HepG2 (cell line): Measurements from ENCODE around the gene ZG16. TPM values are rescaled to one million over a fixed set of nuclear protein-coding genes. Genes with fewer than 3 reads are reported as not detected.
A peak's percentile ranks its signal among the peaks of the same experiment; 100 is the strongest.

Source experiments
- ARNT2 ChIP-seq: sonication (generic); formaldehyde crosslinking; IDR thresholded peaks from 2 replicates; pipeline ENCODE4 v1.8.0; 2022; ENCODE audit warnings: mild to moderate bottlenecking, low read depth, missing genetic modification reagents, moderate library complexity
- ATRX ChIP-seq: sonication (generic); formaldehyde crosslinking; IDR thresholded peaks from 2 replicates; pipeline ENCODE4 v1.4.0; 2020; ENCODE audit warnings: missing genetic modification reagents, borderline replicate concordance
- CAMTA2 ChIP-seq: sonication (generic); formaldehyde crosslinking; IDR thresholded peaks from 2 replicates; pipeline ENCODE4 v1.4.0; 2020; ENCODE audit warnings: mild to moderate bottlenecking, missing genetic modification reagents, borderline replicate concordance
- JARID2 ChIP-seq: sonication (generic); formaldehyde crosslinking; IDR thresholded peaks from 2 replicates; pipeline ENCODE4 v1.8.1; 2023; ENCODE audit warnings: missing genetic modification reagents, inconsistent platforms; ENCODE audit not compliant: insufficient replicate concordance
- KAT2B ChIP-seq: fragments of 150-350 bp; IDR thresholded peaks from 2 replicates; pipeline ENCODE4 v1.6.1; 2014; ENCODE audit warnings: low read depth, low read length, borderline replicate concordance
- KDM1A ChIP-seq: IDR thresholded peaks from 2 replicates; pipeline ENCODE4 v1.6.1; 2016; ENCODE audit warnings: missing compliant biosample characterization
- MAFF ChIP-seq: IDR thresholded peaks from 2 replicates; pipeline ENCODE4 v1.6.1; 2011; ENCODE audit warnings: low read depth, low read length, improper control_type of control experiment
- NFE2 ChIP-seq: sonication (generic); formaldehyde crosslinking; IDR thresholded peaks from 2 replicates; pipeline ENCODE4 v1.4.0; 2020; ENCODE audit warnings: missing genetic modification reagents
- RARG ChIP-seq: sonication (generic); formaldehyde crosslinking; IDR thresholded peaks from 2 replicates; pipeline ENCODE4 v1.4.0; 2020; ENCODE audit warnings: low read depth, mild to moderate bottlenecking, missing genetic modification reagents
- RCOR2 ChIP-seq: IDR thresholded peaks from 2 replicates; pipeline ENCODE4 v1.6.1; 2016; ENCODE audit warnings: missing biosample characterization, missing genetic modification reagents
- REXO4 ChIP-seq: sonication (generic); formaldehyde crosslinking; IDR thresholded peaks from 2 replicates; pipeline ENCODE4 v1.8.0; 2022; ENCODE audit warnings: missing genetic modification reagents, mild to moderate bottlenecking, borderline replicate concordance
- RFX5 ChIP-seq: IDR thresholded peaks from 2 replicates; pipeline ENCODE4 v1.6.1; 2011; ENCODE audit warnings: low read depth, low read length, improper control_type of control experiment
- ZBTB7B ChIP-seq: sonication (generic); formaldehyde crosslinking; IDR thresholded peaks from 2 replicates; pipeline ENCODE4 v1.4.0; 2020; ENCODE audit warnings: missing genetic modification reagents
- ZNF263 ChIP-seq: sonication (generic); formaldehyde crosslinking; IDR thresholded peaks from 2 replicates; pipeline ENCODE4 v1.4.0; 2020; ENCODE audit warnings: missing genetic modification reagents
- ZNF354B ChIP-seq: sonication (generic); formaldehyde crosslinking; IDR thresholded peaks from 2 replicates; pipeline ENCODE4 v1.8.0; 2022; ENCODE audit warnings: mild to moderate bottlenecking, missing genetic modification reagents
- ZNF615 ChIP-seq: sonication (generic); formaldehyde crosslinking; IDR thresholded peaks from 2 replicates; pipeline ENCODE4 v1.5.0; 2020; ENCODE audit warnings: mild to moderate bottlenecking, missing genetic modification reagents, borderline replicate concordance
- ZNF792 ChIP-seq: IDR thresholded peaks from 2 replicates; pipeline ENCODE4 v1.6.1; 2016
- ZNF891 ChIP-seq: sonication (generic); formaldehyde crosslinking; IDR thresholded peaks from 2 replicates; pipeline ENCODE4 v1.5.0; 2020; ENCODE audit warnings: mild to moderate bottlenecking, missing genetic modification reagents
- ZSCAN21 ChIP-seq: sonication (generic); formaldehyde crosslinking; IDR thresholded peaks from 2 replicates; pipeline ENCODE4 v1.8.0; 2022; ENCODE audit warnings: mild to moderate bottlenecking, missing genetic modification reagents, moderate library complexity, borderline replicate concordance
- polyA plus RNA-seq, 8 experiments: library from polyadenylated mRNA; depleted of rRNA in 3 of 8; stranded (reverse) in 7 of 8; unstranded in 1 of 8; fragments of >200 nt; fragmentation: Illumina TruSeq in 4 of 8; extraction: Trizol in 4 of 8; gene quantifications; 2 replicates each; pipeline versions ENCODE4 v1.2.1 to v1.2.3, GENCODE V29; 2011 to 2016; ENCODE audit warnings: low read depth in 4 of 8, missing spikeins in 1 of 8, mixed read lengths in 1 of 8; ENCODE audit not compliant: insufficient read depth in 1 of 8
- total RNA-seq, 5 experiments: library from RNA; depleted of rRNA; stranded (reverse); fragments of >200 nt; fragmentation: Illumina TruSeq; extraction: Trizol; gene quantifications; 2 replicates each; pipeline ENCODE4 v1.2.3, GENCODE V29; 2016; ENCODE audit warnings: low read depth in 1 of 5
- TF ChIP-seq, protein P1 (sequence below): sonication (generic); formaldehyde crosslinking; IDR thresholded peaks from 2 replicates; pipeline ENCODE4 v1.5.1; 2020; ENCODE audit warnings: mild to moderate bottlenecking, missing genetic modification reagents, moderate library complexity
- TF ChIP-seq, protein P2 (sequence below): IDR thresholded peaks from 2 replicates; pipeline ENCODE4 v1.6.1; 2016; ENCODE audit warnings: low read depth, borderline replicate concordance
- TF ChIP-seq, protein P3 (sequence below): sonication (generic); formaldehyde crosslinking; IDR thresholded peaks from 2 replicates; pipeline ENCODE4 v1.8.1; 2023; ENCODE audit warnings: mild to moderate bottlenecking, missing genetic modification reagents, borderline replicate concordance
- TF ChIP-seq, protein P4 (sequence below): sonication (generic); formaldehyde crosslinking; conservative IDR thresholded peaks from 2 replicates; pipeline ENCODE4 v1.8.0; 2022; ENCODE audit warnings: mild to moderate bottlenecking, moderate library complexity, missing genetic modification reagents

The ZG16 gene
- total and polyA plus RNA-seq, 2 of the 13 experiments (the other 11 are each of a cell fraction or from before 2014, with no cell fraction given): 0.04 to 0.07 TPM

DNA sequence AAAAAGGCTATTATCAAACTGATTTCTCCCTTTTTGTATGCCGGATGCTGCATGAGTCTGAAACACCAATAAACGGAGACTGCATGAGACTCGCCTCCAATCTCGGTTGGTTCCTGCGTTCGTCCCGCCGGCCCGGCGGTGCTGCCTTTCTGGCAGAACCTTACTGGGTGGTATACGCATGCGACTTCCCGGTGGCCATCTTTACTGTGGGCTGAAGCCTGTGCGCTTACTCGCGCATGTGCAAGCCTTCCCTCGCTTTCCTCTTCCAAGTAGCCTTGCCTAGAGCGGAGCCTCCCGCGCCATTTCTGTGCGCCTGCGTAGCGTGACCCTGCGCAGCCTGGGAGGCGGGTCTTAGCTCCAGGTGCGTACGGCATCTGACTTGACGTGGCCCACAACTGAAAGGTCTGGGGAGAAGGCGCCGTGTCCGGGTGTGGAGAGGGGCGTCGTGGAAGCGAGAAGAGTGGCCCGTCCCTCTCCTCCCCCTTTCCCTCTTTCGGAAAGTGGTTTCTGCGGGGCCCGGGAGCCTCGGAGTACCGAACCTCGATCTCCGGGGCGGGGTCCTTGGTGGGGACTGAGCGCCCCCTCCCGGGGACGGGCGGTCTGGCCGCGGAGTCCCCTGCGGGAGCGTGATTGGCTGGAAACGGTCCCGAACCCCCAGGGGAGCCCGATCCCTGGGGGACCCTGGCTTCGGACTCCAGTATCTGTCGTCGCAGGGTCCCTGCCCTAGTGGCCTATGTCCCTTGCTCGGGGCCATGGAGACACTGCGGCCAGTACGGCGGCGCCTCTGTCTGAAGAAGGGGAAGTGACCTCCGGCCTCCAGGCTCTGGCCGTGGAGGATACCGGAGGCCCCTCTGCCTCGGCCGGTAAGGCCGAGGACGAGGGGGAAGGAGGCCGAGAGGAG, 38.0 kb downstream of the ZG16 start, which contains the start of gene PAGR1 (continued):
- TF ChIP-seq ZSCAN21 (CRISPR knock-in tag): peak; percentile 95; the same call in 1 of the 2 replicates
- TF ChIP-seq JARID2 (CRISPR knock-in tag): peak; percentile 25
- TF ChIP-seq ARNT2 (CRISPR knock-in tag): peak; percentile 93
- TF ChIP-seq RFX5: peak; percentile 37; the same call in 1 of the 2 replicates
- TF ChIP-seq, protein P1, sequence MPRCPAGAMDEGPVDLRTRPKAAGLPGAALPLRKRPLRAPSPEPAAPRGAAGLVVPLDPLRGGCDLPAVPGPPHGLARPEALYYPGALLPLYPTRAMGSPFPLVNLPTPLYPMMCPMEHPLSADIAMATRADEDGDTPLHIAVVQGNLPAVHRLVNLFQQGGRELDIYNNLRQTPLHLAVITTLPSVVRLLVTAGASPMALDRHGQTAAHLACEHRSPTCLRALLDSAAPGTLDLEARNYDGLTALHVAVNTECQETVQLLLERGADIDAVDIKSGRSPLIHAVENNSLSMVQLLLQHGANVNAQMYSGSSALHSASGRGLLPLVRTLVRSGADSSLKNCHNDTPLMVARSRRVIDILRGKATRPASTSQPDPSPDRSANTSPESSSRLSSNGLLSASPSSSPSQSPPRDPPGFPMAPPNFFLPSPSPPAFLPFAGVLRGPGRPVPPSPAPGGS (CRISPR knock-in tag): peak; percentile 98
- TF ChIP-seq RCOR2: peak; percentile 35; the same call in 1 of the 2 replicates
- 0 out of 2 replicates have a peak, but pooled peaks have one; percentile 9 for TF ChIP-seq KDM1A
- no peak for TF ChIP-seq ZNF354B
- TF ChIP-seq MAFF: no peak
- TF ChIP-seq, protein P2, sequence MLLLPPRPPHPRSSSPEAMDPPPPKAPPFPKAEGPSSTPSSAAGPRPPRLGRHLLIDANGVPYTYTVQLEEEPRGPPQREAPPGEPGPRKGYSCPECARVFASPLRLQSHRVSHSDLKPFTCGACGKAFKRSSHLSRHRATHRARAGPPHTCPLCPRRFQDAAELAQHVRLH (CRISPR knock-in tag): peak; percentile 81; the same call in 1 of the 2 replicates
- no peak for TF ChIP-seq ATRX (CRISPR knock-in tag)
- peak; percentile 98 for TF ChIP-seq ZNF891 (CRISPR knock-in tag)
- peak; percentile 8; the same call in 1 of the 2 replicates for TF ChIP-seq NFE2 (CRISPR knock-in tag)
- peak; percentile 73; the same call in 1 of the 2 replicates for TF ChIP-seq ZBTB7B (CRISPR knock-in tag)
- no peak for TF ChIP-seq REXO4
- TF ChIP-seq ZNF792 (CRISPR knock-in tag): peak; percentile 72
- TF ChIP-seq, protein P3, sequence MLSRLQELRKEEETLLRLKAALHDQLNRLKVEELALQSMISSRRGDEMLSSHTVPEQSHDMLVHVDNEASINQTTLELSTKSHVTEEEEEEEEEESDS (CRISPR knock-in tag): no peak
- TF ChIP-seq ZNF263 (CRISPR knock-in tag): no peak; the same call in 1 of the 2 replicates
- peak; percentile 74 for TF ChIP-seq CAMTA2 (CRISPR knock-in tag)
- TF ChIP-seq ZNF615 (CRISPR knock-in tag): no peak; the same call in 1 of the 2 replicates
- TF ChIP-seq, protein P4, sequence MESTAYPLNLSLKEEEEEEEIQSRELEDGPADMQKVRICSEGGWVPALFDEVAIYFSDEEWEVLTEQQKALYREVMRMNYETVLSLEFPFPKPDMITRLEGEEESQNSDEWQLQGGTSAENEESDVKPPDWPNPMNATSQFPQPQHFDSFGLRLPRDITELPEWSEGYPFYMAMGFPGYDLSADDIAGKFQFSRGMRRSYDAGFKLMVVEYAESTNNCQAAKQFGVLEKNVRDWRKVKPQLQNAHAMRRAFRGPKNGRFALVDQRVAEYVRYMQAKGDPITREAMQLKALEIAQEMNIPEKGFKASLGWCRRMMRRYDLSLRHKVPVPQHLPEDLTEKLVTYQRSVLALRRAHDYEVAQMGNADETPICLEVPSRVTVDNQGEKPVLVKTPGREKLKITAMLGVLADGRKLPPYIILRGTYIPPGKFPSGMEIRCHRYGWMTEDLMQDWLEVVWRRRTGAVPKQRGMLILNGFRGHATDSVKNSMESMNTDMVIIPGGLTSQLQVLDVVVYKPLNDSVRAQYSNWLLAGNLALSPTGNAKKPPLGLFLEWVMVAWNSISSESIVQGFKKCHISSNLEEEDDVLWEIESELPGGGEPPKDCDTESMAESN (CRISPR knock-in tag): peak; percentile 94
- TF ChIP-seq RARG: peak; percentile 87; the same call in 1 of the 2 replicates
- TF ChIP-seq KAT2B: no peak
